Adrenal gland (tissue), 12 donors: Measurements from ENCODE around the gene FNBP1L. TPM values are rescaled to one million over a fixed set of nuclear protein-coding genes. Genes with fewer than 3 reads are reported as not detected.

Experiments used
- DNase-seq, 7 donors: peaks; one replicate each; pipeline ENCODE4 v3.0.0-alpha.2; 2019 to 2020
- H3K27ac ChIP-seq, 5 donors: fragments of 200-600 bp; sonication (generic) in 4 of 5; 1 replicate in 3 of 5; 2 replicates in 2 of 5; pipeline versions ENCODE4 v1.5.1 to v1.8.0; 2016 to 2020; ENCODE audit warnings: mild to moderate bottlenecking in 1 of 5
- H3K27me3 ChIP-seq: fragments of 200-600 bp; 2 replicates; pipeline ENCODE4 v1.8.0; 2021
- H3K36me3 ChIP-seq, 2 donors: fragments of 200-600 bp; replicated peaks in 1 of 2; 1 replicate in 1 of 2; 2 replicates in 1 of 2; pipeline versions ENCODE4 v1.5.1 to v1.8.0; 2018 to 2022
- H3K4me1 ChIP-seq, 2 donors: fragments of 200-600 bp; replicated peaks in 1 of 2; 1 replicate in 1 of 2; 2 replicates in 1 of 2; pipeline versions ENCODE4 v1.5.1 to v1.8.0; 2018 to 2021
- H3K4me3 ChIP-seq, 4 donors: fragments of 200-600 bp; sonication (generic) in 3 of 4; one replicate each; pipeline ENCODE4 v1.5.1; 2016 to 2018
- H3K9me3 ChIP-seq, 3 donors: fragments of 200-600 bp; sonication (generic) in 1 of 3; replicated peaks in 1 of 3; 1 replicate in 2 of 3; 2 replicates in 1 of 3; pipeline versions ENCODE4 v1.5.1 to v1.8.0; 2016 to 2021
- CTCF ChIP-seq, 6 experiments: fragments of 450-650 bp in 4 of 6; fragments of 200-600 bp in 2 of 6; sonication (generic) in 1 of 6; IDR thresholded peaks; 1 replicate in 5 of 6; 2 replicates in 1 of 6; pipeline versions ENCODE4 v1.5.1 to v1.8.0; 2016 to 2021; ENCODE audit warnings: antibody characterized with exemption in 6 of 6, mild to moderate bottlenecking in 2 of 6, moderate library complexity in 1 of 6
- POLR2A ChIP-seq, 2 donors: fragments of 450-650 bp; IDR thresholded peaks; one replicate each; pipeline ENCODE4 v1.6.1; 2017; ENCODE audit warnings: antibody characterized with exemption in 2 of 2, mild to moderate bottlenecking in 2 of 2, moderate library complexity in 1 of 2
- WGBS, 4 donors: extraction: QIAGEN DNeasy Blood & Tissue Kit in 2 of 4; methylation state at CpG; one replicate each; pipeline versions ENCODE4 v1.1.5 to v1.1.7; 2013 to 2017; 5-methylcytosine and 5-hydroxymethylcytosine counted together
- intact Hi-C, 2 donors: fragments of 100-400 bp; cut with DNase I; formaldehyde crosslinking; loops; one replicate each; pipeline versions ENCODE4 v1.14.1 to v1.15.0; 2022 to 2023
- polyA plus RNA-seq, 3 donors: library from polyadenylated mRNA; stranded (reverse); fragments of 200-250 nt in 2 of 3; fragments of 350-450 nt in 1 of 3; fragmentation: Illumina TruSeq in 1 of 3; extraction: RNeasy Lipid Tissue Mini Kit (QIAGEN cat#74804) in 1 of 3; gene quantifications; one replicate each; pipeline ENCODE4 v1.2.3, GENCODE V29; 2013 to 2014
- total RNA-seq, 9 donors: library from RNA; depleted of rRNA in 4 of 9; stranded (reverse); fragments of >200 nt in 4 of 9; fragments of 120-200 nt in 1 of 9; fragmentation: NEBNext Ultra II Directional in 1 of 9; extraction: Animal tissue kit (Norgen Biotek cat#: 25700) in 1 of 9; gene quantifications; one replicate each; pipeline versions ENCODE4 v1.1.0 to v1.2.4, GENCODE V29; 2013 to 2023
- donor health status: healthy with polysubstance abuse.
- donor health status: Bipolar disorder and iron deficiency.
- donor health status: DM: yes; HTN: yes; CAD: no.
- donor health status: DM: no; HTN: no; CAD: no.
- donor health status: DM: no; HTN: no; CAD: no.
- donor health status: DM: yes; HTN: yes; CAD: no.

FNBP1L gene
- total and polyA plus RNA-seq, 12 donors = 6.1 to 21.4 (median 14.3) TPM

- no peaks in the 10 kb centered on the region for H3K36me3 ChIP-seq
- H3K27ac ChIP-seq = no peak overlapping the region
- no peaks in the 10 kb centered on the region for H3K4me1 ChIP-seq
- H3K4me3 ChIP-seq = no peak overlapping the region
- TF ChIP-seq CTCF (IDR thresholded peaks at IDR 0.05) (no peak), POLR2A (IDR thresholded peaks at IDR 0.05) (no peak)
- no peaks in the 10 kb centered on the region for H3K27me3 ChIP-seq
- no peak for DNase-seq
- no peaks in the 10 kb centered on the region for H3K9me3 ChIP-seq
- WGBS, 4 donors = 71 to 84% (median 80%) methylated on average over 1 of the region's 1 CpG
- intact Hi-C loops = no loop called here
Observed at GRCh38 chr1:93528412-93528811, 80.5 kb downstream of the FNBP1L start.

- H3K27ac ChIP-seq = no peak overlapping the region
- H3K27me3 ChIP-seq = no peaks in the 10 kb centered on the region
- intact Hi-C loops = no loop called here
- no peaks in the 10 kb centered on the region for H3K36me3 ChIP-seq
- no peaks in the 10 kb centered on the region for H3K9me3 ChIP-seq
- 66 to 72% (median 68%) methylated on average over 2 of the region's 2 CpGs for WGBS, 4 donors
- H3K4me3 ChIP-seq = no peak overlapping the region
- no peaks in the 10 kb centered on the region for H3K4me1 ChIP-seq
- TF ChIP-seq CTCF (IDR thresholded peaks at IDR 0.05) (no peak), POLR2A (IDR thresholded peaks at IDR 0.05) (no peak)
- no peak for DNase-seq
Observed at GRCh38 chr1:93531193-93531592, 83.3 kb downstream of the FNBP1L start.

- WGBS, 4 donors = 97 to 99% (median 98%) methylated on average over 3 of the region's 3 CpGs
- no peak for DNase-seq
- no peaks in the 10 kb centered on the region for H3K4me1 ChIP-seq
- intact Hi-C loops = no loop called here
- no peaks in the 10 kb centered on the region for H3K27me3 ChIP-seq
- TF ChIP-seq CTCF (IDR thresholded peaks at IDR 0.05) = no peak
- no peak for TF ChIP-seq POLR2A (IDR thresholded peaks at IDR 0.05)
- no peak overlapping the region for H3K4me3 ChIP-seq
- no peaks in the 10 kb centered on the region for H3K36me3 ChIP-seq
- H3K27ac ChIP-seq = no peak overlapping the region
- H3K9me3 ChIP-seq = no peaks in the 10 kb centered on the region
Observed at GRCh38 chr1:93532780-93533378, 85.0 kb downstream of the FNBP1L start.

- Histone ChIP-seq H3K27ac (no peak overlapping the region), H3K4me3 (no peak overlapping the region), H3K27me3 (no peaks in the 10 kb centered on the region), H3K9me3 (no peaks in the 10 kb centered on the region), H3K4me1 (no peaks in the 10 kb centered on the region), H3K36me3 (no peaks in the 10 kb centered on the region)
- intact Hi-C loops = no loop called here
- no peak for TF ChIP-seq POLR2A (IDR thresholded peaks at IDR 0.05)
- TF ChIP-seq CTCF (IDR thresholded peaks at IDR 0.05) = no peak
- no peak for DNase-seq
Observed at GRCh38 chr1:93533677-93534076, 85.8 kb downstream of the FNBP1L start.
